GM19035 (cell line): ENCODE data around the gene GATA6.

Experiments
- ATAC-seq: cut with Tn5 transposase; IDR thresholded peaks from one replicate; pipeline ENCODE4 v1.9.1; 2021; ENCODE audit not compliant: unreplicated experiment

The GATA6 gene

DNA sequence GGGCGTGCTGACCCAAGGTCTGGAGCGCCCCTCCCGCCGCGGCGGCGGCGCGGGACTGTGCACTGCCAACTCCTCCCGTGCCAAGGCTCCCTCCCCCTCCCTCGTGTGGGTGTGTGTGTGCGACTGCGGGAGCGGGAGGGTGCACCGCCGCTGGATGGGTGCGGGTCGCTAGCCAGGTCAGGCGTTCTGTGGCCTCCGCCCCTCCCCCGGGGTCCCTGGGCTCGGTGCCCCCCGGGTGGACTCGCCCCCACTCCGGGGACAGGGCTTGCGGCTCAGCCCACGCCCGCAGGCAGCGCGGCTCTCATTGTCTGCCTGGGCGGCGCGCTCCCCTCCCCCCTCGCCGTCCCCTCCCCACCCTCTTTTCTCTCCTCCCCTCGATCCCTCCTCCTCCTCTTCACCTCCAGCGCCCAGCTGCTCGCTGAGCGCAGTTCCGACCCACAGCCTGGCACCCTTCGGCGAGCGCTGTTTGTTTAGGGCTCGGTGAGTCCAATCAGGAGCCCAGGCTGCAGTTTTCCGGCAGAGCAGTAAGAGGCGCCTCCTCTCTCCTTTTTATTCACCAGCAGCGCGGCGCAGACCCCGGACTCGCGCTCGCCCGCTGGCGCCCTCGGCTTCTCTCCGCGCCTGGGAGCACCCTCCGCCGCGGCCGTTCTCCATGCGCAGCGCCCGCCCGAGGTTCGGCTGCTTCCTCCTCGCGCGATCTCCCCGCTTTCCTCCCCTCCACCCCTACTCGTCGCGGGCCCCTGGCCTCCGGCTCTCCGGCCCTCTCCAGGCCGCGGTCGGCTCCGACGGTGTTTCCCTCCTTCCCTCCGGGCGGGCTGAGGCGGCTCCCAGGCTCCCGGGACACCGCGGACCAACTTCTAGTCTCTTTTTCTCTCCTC lies at the start of gene GATA6:
Gene GATA6 (plus strand): TSS at position 579 of the 878 bp plus-strand sequence. CDS start 1,556 bp downstream, outside the sequence.
- no peak for ATAC-seq

GRCh38 chr18:22124970-22125369 lies 44.4 kb upstream of the GATA6 start:
- ATAC-seq: no peak

DNA sequence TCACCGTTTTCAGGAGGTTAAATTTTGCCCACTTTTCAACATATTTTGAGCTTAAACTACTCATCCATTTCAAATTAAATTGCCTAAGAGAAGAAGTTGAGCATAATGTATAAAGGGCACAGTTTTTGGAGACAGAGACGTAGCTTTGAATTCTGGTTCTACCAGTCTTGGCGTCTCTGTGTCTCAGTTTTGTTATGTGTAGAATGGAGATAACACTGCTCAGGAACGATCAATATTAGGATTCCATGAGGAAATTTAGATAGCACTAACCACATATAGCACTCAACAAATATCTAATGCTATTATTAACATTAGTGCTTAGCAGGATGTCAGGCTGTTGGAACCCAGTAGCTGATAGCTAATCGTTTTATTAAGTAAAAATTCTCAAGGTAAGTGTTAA lies 40.4 kb upstream of the GATA6 start:
- no peak for ATAC-seq

DNA sequence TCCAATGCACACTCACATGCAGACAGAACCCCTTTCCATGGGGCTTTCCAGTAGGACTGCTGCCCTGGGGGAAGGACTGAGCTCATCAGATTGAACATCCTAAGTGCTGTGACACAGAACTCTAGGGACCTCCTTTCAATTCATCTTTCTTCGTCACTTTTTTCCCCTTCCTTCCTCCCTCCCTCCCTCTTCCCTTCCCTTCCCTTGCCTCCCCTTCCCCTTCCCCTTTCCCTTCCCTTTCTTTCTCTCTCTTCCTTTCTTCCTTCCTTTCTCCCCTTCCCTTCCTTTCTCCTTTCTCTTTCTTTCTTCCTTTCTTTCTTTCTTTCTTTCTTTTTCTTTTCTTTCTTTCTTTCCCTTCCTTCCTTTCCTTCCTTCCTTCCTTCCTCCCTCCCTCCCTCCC lies 39.6 kb upstream of the GATA6 start:
- ATAC-seq: no peak

- no peak for ATAC-seq
Observed at GRCh38 chr18:22132258-22132657, 37.1 kb upstream of the GATA6 start.

DNA sequence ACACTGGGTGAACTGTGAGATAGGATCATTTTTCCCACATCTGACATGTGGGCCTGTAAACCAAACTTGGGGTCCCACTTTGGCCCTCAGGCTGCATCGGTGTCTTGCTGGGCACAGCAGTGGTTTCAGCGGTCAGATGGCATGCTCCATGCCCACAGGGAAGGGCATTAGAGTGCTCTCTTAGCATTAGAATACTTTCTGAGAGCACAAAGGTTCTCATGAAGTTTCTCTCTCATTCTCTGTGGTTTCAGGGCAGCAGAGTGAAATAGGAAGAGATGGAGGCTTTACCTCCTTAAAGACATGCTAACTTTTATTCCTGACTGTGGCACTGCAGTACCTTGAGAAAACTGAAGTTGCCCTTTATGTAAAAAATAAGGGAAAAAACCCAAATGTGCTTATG lies 36.6 kb upstream of the GATA6 start:
- ATAC-seq: no peak

DNA sequence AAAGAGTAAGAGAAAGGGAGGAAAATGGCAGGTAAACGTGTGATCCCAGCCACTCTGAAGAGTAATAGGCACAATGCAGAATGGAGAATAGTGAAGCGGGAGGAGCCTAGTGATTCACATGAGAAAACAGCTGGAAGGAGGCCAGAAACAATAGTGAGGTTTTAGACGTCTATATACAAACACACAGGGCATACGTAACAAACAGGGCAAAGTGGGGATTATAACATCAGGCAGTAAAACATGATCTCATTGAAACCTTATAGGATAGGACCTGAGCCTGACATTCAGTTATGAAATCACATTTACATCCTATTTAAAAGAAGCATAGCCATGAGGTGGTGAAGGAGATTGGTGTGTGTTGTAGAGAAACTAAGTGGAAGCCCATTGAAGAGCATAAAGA lies 33.0 kb upstream of the GATA6 start:
- ATAC-seq: no peak

GRCh38 chr18:22141211-22141610 lies 28.2 kb upstream of the GATA6 start:
- no peak for ATAC-seq

- ATAC-seq: no peak
Observed at GRCh38 chr18:22143347-22144340, 25.7 kb upstream of the GATA6 start.

- ATAC-seq: no peak
Observed at GRCh38 chr18:22145160-22145559, 24.2 kb upstream of the GATA6 start.

DNA sequence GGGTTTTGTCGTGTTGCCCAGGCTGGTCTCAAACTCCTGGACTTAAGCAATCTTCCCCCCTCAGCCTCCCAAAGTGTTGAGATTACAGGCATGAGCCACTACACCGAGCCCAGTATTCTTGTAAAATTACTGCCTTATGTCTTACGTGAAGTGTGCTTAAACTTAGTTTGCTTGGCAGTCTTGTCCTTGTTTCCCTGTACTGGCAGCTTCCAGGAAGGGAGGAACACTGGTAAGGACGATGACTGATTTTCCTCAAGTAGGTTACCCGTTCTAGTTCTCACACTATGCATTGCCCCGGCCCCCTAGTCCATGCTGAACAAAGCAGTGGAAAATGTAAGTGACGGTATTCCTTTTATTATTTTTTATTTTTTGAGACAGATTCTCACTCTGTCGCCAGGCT lies 19.7 kb upstream of the GATA6 start:
- no peak for ATAC-seq

DNA sequence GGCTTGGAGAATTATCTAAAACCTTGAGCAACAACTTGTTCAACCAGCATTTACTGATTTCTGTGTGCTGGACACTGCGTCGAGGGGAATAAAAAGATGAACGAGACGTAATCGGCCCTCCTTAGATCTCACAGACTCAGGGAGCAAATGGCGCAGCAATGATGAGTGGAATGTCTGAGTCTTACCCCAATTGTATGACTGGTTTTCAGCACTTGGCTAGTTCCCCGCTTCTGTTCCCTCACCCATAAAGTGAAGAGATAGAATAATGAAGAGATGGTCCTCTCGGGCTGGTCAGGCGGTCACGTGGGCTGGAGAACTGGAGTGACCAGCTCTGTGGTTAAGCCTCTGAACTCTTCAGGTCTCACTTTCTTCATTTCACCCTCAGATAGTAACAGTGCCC lies 17.3 kb upstream of the GATA6 start:
- no peak for ATAC-seq

DNA sequence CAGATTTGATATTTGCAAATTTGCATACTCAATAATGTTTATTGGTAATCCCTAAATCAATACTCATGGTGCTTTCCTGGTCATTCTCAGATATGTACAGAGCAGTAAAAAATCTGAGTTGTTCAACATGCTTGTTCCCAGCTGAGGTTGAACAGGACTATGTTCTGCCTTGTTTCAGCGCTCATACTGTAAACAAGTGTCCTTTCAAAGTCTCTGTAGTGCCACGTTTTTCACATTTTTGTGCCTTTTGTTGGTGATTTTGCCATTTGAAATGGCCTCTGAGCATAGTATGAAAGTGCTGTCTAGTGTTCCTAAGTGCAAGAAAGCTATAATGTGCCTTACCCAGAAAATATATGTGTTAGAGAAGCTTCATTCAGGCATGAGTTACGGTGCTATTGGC lies 16.0 kb upstream of the GATA6 start:
- no peak for ATAC-seq

DNA sequence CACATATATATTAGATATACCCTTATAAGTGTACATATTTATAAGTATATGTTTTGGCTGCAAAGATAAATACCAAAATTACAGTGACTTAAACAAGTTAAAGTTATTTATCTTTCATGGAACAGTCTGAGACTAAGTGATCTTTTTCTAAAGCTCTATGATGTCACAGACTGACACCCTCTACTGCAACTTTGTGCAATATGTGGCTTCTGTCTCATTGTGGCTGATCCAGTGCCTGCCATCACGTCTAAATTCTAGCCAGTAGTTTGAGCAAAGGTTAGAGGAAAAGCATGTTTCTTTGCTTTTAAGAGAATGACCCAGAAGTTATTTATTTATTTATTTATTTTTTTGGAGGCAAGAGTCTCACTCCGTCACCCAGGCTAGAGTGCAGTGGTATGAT lies 13.8 kb upstream of the GATA6 start:
- ATAC-seq: no peak

DNA sequence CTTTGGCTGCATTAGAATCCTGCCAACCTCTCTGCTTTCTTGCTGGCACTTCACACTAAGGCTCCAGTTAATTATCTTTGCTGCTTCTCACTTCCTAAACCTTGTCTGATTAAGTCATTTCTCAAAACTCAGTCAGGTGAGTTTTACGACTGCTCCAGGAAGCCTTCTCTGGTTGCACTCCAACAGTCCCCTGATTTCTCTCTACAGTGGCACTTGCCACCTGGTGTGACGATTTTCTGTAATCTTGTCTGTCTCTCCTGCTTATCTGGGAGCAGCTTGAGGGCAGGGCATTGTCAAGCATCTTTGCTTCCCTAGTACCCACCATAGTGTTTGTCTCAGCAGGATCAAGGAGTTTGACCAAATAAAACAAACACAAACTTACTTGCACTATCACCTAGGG lies 10.4 kb upstream of the GATA6 start:
- ATAC-seq: no peak

DNA sequence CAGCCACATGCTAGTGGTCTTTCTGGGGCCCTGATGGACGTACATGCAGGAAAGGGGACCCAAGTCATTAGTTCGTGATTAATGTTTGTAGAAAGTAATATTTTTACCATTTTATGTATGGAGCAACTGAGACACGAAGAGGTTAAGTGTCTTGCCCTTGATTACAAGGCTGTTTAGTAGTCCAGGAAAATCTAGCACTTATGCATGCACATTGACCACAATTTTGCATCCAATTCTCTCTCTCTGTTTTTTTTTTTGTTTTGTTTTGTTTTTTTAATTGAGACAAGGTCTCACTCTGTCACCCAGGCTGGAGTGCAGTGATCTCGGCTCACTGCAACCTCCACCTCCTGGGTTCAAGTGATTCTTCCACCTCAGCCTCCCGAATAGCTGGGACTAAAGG lies 8.3 kb upstream of the GATA6 start:
- ATAC-seq: no peak

DNA sequence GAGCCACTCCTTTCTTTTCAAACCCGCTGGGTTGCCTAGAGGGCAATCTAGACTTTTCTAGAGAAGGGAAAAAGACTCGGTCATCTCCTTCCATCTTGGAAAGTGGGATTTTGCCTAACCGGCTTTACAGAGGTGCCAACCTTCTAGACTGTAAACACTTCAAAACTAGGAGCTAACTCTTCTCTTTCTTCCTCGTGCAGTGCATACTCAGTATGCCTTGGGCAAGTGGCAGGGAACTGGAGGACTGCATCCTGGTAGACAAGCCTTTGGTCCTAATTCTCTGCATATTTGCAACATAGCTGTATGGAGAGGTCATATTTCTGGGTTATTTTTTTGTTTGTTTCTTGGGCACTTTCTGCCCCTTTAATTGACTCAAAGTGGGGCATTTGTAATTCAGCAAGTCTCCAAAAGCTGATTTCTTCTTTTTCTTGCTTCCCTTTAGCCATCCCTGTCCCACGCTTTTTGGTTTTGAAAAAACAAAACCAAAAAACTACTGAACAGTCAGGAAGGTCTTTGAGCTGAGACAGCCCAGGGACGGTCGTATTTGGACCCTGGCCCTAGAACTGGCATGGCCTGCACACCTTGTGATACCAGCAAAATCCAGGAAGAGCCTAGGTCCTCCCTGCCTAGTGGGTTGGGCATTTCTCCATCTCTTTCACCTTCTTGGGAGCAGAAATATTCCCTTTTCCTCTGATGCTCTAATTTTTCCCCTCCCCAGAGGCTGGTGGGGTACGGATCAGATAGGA lies 5.8 kb upstream of the GATA6 start:
- ATAC-seq: no peak

DNA sequence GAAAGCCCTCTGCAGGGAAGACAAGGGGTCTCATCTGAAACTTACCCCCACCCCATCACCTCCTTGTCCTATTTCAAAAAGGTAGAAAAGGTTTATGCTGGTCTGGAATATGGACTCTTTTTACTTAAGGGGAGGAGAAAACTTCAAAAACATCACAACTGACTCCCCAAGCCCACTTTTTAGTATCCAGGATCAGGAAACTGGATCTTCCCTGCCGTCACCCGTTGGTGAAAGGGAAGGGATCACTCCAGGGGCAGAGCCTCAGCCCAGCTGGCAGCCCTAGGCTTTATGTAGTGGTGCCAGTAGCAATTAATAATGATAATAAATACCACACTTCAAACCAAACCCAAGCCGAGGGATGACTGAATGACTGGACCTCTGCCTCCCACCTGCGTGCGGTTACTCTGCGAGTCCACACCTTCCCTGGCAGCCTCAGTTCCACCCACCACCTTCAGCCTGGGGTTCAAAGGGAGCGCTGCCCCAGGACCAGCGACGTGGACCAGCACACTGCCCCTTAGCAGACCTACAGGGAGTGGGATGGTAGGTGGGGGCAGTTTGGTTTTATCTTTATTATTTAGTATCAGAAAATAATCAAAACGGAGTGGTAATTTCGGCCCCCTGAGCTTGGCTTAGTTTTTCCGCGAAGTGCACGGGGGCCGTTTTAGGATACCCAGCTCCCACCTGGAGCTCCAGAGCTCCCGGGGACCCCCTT lies 4.9 kb upstream of the GATA6 start:
- ATAC-seq: no peak

- no peak for ATAC-seq
Observed at GRCh38 chr18:22165049-22165602, 4.3 kb upstream of the GATA6 start.

DNA sequence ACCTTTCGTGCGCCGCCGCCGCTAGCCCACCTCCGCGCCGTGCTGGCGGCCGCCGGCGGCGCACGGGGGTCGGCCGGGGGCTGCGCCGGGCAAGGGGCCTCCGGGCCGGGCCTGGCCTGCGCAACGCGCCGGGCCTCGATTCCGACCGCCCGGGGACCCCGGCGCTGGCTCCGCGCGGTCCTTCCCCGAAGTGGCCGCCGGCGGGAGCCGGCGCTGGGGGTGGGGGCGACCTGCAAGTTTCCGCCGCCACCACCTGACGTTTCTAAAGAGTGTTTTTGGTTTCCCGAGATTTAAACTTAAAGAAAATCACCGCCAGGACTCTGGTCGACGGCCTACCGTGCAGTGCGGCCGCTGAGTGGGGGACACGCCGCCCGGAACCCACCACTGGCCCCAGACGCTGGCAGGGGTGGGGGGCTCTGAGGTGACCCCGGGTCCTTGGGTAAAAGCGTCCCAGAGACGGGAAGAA lies 3.8 kb upstream of the GATA6 start:
- no peak for ATAC-seq
